GM18517 (cell line): ENCODE measurements around the gene PHEX.

Experiments used
- ATAC-seq: cut with Tn5 transposase; IDR thresholded peaks from one replicate; pipeline ENCODE4 v1.9.1; 2021; ENCODE audit warnings: mild to moderate bottlenecking, moderate library complexity; ENCODE audit not compliant: unreplicated experiment

Gene PHEX

DNA sequence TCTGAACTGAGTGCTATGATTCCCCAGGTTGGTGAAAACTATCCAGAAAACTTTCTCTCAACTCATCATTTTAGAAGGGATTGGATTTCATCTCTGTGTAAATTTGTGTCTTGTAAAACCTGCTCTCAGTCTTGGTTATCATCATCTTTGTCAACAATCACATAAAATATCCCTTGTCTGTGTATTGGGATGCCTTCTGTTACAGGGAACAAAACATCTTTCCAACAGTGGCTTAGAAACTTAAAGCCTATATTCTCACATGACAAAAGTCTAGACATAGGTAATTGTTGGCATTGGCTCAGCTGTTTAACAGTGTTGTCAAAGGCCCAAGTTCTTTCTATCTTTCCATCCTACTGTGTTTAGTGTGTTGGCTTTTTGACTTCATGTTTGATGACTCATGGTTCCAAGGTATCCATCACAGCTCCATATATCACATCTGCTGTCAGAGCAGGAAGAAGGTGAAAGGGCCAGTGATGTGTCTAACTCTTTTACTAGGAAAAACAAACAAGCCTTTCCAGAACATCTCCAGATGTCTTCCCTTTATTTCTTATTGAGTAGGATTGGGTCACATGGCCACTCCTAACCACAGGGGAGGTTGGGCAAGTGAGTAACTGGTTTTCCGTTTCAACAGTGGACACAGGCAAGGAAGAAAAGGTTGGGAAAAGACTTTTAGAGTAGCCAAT, 65.0 kb downstream of the PHEX start:
- no peak for ATAC-seq

DNA sequence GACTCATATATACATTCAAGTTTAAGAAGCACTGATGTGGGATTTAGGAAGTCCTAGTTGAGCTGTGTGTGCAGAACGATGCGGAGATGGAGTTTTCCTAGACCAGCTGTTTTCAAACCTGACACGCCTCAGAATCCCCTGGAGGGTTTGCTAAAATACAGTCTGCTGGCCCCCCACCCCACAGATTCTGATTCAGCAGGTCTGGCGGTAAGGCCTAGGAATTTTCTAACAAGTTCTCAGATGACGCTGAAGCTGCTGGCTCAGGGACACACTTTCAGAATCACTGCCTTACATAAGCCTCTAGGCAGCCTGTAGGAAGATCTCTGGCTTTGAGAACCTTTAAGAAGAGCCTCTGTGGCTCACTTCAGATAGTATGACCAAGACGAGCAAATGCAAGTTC, 73.1 kb downstream of the PHEX start:
- ATAC-seq = no peak

DNA sequence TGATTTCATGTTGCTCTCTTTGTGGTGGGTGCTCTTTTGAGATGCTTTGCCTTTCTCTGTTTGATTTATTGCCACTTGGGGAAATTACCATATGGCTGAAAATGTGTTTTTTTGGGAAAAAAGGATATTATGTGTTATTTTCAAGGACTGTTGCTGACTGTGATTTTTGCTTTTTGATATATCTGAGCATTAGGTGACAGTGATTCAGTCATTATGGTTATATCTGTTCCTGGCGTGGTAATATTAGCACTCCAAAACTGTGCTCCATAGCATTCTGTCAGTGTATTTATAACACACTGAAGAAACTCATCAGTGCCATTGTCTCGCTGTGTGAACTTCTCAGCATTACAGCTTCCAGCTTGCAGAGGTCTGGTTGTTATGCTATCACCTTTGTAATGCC, 73.8 kb downstream of the PHEX start:
- no peak for ATAC-seq

DNA sequence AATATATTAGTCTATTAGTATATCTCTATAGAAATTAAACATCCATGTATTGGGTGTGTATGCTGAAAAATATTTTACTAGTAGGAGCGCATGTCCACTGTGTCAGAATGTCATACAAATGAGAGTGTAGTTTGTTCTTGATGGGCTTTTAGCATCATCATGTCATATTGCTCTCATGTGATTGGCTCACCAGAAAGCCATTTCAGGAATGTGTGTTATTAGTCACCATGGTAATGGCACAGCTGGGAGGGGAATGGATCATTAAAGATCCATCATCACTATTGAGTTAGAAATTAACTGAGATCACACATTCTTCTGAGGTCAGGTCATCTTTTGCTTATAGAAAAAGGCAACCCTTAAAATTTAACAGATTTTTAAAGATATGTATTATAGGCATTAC, 77.3 kb downstream of the PHEX start:
- no peak for ATAC-seq

DNA sequence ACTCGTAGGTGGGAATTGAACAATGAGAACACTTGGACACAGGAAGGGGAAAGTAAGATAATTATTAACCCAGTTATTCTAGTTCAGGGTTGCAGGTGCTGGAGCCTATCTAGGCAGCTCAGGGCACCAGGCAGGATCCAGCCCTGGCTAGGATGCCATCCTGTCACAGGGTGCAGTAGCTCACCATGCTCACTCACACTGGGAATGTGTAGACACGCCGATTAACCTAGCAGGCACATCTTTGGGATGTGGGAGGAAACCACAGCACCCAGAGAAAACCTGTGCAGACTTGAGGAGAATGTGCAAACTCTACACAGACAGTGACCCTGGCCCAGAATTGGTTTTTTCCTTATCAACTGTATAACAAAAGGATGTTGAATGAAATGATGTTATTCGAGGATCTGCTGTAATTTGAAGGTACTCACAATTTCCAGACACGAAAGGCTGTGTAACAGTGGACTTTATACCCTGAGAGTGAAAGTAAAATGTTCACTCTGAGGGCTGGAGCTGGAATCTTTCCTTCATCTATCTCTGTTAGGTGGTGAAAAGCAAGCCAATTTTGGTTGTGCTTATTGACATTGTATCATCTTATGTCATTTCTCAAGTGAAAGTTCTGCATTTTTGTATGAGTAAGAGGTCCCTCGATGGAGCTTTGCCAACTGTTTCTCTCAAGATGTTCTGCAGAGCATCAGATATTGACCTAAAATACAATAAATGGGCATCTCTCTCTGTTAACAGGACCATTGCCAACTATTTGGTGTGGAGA, 78.8 kb downstream of the PHEX start:
- no peak for ATAC-seq

DNA sequence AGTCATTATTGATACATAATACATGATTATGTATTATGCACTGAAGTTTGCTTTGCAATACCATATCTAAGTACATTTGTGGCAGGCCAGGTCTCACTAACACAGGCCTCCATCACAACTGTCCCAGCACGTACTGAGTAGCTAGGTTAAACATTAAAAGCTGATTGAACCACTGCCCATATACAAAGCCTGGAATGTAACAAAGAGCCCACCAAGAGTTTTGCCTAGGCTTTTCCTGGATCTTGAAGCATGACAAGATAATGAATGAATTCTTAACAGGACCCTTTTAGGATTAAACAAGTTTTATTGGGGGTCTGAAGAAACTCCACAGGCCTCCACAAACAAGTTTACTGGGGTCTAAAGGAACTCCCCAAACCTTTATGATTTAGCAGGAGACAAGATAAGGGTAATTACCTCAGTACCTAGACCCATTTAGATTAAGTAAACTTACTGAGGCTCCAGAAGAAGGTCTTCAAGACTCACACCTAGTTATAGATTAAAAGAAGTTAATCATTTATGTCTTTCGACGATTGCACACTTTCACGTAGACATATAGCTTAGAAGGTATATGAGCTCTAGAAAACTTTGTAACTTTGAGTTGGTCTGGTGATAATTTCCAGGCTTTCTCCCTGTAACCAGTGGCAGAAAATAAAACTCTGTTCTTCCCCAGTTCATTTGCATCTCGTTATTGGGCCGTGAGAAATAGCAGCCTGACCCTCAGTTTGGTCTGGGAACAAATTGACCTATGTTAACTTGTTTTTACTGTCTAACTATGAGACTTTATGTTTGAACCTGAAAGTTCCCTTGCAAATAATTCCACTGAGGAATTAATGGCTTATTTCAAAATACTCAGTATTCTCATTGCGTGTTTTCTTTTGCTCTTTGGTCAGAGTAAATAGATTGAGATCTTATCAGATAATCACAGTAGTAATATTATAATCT, 84.8 kb downstream of the PHEX start:
- no peak for ATAC-seq

DNA sequence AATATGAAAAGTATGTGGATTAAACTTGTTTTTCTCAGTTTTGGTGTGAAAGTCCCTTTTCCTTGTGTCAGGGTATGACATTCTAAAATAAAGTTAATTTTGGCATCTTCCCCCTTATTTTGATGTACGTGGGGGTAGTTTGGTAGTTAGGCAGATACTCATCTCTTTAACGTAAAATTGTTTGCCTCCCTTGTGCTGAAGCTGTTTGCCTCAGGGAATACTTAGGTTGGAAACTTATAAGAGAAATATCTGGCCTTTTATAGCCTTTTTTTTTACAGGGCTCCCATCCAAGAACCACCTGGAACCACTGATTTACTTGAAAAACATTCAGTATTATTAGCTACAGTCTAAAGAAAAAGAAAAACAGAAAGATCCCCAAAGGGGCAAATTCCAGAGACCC, 85.5 kb downstream of the PHEX start:
- no peak for ATAC-seq

DNA sequence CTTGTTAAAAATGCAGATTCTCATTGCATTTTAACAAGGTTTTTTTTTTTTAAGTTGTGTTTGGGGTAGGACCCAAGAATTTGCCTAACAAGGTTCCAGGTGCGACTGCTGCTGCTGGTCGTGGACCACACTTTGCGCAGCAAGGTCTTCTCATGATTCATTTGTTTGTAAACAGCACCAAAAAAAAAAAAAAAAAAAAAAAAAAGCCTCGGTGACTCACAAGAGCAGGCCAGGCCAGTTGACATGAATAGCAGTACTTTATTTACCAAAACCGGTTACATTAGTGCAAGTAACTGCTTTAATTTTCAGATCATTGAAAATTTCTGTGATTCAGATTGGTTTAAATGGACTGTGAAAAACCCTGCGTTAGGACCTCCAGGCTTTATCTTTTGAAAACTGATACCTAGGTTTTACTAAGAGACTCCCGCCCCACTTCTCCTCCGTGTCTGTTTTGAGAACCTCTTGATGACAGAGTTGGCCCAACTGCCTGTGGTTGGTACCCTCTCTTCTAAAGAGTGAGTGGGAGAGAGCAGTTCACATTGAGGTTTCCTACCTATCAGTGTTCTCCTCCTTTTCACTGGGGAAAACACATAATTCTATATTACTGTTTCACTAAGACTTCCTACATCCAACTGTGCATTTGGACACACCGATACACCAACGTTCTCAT, 86.2 kb downstream of the PHEX start:
- ATAC-seq = no peak

DNA sequence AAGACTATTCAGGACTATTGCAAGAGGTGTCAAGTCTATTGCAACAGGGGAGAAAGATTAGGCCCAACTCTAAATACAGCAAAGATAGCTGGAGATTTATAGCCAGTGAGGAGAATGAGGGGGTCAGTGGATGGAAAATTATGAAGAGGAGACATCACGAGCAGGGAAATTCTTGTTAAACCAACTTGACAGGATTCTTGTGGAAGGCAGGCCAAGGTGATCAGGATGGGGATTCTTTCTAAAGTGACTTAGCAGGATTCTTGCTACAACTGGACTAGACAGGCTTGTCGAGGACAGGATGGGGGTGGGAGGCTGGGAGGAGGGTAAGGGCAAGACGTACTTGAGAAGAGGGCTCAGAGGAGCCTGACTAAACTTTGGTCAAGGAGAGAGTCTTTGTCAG, 89.0 kb downstream of the PHEX start:
- ATAC-seq = no peak

DNA sequence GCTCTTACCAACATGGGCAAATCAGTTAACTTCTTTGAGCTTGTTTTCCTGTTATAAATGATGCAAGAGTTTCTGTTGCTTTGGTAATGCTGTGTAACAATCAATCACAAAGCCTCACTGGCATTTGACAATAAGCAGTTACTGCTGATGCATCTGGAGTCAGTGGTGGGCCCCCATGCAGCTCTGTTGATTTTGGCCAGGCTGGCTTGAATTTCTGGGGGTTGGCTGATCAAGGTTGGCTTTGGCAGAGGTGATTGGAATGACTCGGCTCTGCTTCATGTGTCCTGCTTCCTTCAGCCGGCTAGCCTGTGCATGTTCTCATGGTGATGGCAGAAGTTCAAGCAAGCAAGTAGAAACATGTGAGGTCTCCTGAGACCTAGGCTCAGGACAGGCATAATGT, 90.4 kb downstream of the PHEX start:
- ATAC-seq = no peak

DNA sequence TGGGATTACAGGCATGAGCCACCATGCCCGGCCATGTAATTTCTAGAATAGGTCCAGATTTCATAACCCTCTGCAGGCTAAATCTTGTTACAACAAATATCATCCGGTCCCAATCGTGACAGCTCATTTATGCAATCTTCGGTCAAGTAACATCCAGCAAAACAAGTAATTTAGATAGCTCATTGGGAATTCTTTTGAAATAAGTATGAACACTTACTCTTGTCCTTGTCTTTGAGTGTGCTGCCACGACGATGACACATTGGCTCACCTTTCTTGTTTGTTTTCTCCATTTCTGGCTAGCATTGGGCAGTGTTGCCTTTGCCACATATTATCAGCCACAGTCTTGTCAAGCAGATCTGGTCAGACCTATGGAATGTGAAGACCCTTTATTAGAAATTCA, 92.0 kb downstream of the PHEX start:
- no peak for ATAC-seq

DNA sequence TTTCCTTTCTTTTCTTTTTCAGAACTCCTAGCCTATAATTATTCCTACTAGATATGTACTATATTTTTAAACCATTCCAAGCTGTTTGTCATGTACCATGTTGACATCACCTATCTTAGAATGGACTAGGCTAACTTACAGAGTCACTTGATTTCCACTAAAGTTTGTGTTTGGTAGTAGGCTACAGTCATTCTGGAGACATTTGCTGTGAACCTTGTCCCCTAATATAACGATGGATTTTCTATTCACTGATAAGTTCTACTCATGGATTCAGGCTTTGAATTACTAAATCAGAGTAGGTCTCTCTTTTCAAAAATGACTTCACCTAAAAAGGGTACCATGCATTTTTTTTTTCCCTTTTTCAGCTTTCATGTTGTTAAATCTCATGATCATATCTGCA, 93.4 kb downstream of the PHEX start:
- ATAC-seq = no peak

DNA sequence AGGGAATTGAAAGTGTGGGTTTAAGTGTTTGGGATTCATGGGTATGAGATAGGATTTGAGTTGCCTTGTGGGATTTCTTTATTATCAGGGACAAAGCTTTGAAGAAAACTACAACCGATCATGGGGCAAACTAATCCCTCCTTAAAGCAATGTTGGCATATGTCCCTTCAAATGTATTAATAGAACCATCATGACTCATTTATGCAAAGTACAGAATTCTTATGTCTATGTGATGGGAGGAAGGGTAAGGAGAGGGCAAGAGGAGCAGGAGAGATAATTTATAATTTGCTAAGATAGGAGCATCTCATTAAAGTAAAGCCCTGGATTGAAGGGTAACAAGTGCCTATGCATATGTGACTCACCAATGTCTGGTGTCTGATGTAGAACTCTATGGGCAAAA, 94.2 kb downstream of the PHEX start:
- ATAC-seq = no peak

DNA sequence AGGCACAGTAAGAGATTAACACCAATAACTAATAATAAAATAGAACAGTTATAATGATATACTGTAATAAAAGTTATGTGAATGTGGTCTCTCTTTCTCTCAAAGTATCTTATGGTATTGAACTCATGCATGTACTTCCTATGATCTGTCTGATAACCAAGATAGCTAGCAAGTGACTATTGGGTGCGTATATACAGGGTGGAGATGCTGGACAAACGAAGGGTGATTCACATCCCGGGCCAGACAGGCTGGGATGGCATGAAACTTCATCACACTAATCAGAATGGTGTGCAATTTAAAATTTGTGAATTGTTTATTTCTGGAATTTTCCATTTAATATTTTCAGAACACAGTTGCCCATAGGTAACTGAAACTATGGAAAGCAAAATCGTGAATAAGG, 96.8 kb downstream of the PHEX start:
- ATAC-seq = no peak

DNA sequence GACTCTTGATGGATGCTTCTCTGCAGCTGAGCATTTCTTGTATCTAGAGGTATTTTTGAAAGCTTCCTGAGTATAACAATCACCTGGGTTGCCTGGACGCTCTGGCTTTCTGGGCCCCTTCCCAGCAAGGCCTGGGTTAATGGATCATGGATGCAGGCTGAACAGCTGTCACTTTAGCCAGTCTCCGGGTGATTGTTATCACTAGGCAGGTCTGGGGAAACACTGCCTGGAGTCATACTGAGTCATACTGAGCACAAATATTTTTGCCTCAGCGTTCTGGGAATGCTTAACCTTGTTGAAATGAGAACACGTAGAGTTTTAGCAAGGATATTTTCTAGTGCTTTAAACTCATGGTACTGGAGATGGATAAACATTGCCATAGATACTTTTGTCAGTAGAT, 102.6 kb downstream of the PHEX start:
- no peak for ATAC-seq

DNA sequence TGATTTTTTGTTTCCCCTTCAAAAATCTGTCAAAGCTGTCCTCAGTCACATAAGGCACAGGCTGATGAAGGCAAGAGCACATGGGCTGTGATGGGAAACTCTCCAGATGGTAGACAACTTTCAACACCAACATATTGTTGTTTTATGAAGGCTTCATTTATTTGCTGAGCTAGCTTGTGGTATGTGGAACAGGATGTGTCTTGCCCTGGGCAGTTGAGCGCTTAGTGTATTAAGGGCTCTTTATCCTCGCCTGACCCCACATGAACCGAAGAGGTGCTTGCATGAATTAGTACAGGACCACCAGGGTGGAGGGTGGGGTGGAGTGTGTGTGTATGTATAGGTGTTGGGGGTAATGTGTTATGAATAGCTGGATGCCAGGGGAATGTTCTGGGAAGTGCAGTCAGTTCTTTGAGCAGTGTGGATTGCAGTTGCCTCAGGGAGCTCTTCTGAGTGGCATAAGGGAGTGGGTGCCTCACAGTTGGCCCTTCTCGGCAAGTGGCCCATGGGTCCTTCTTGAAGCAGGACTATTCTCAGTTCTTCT, 103.1 kb downstream of the PHEX start:
- ATAC-seq = no peak

DNA sequence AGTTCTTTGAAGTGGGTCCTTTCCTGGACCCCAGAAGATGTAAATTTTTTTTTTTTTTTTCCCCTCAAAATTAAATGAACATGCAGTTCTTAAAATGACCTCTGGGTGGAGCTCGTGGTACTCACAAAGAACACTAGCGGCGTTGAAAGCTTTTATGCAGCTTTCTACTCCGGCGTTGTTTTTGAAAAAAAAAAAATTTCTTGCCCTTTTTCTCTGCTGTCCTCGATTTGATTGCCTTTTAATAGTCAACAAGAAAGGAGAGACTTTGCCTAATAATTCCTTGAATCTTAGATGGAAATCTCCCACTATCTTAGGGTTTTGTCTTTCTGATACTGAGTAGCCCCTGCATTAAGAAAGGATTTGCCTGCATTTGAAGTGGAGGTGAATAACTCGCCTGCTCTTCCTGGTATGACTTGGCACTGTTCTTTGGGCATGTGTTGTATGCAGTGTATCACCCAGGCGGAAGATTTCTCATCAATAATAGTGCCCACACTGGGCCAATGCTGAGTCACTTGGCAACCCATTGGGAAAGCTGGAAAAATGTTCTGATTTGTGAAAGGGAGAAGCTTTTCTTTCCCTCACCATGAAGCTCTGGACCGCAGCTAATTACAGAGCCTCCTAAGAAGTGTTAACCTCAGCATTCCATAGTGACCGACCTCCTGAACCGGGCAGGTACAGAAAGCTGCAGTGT, 104.0 kb downstream of the PHEX start:
- ATAC-seq = no peak

DNA sequence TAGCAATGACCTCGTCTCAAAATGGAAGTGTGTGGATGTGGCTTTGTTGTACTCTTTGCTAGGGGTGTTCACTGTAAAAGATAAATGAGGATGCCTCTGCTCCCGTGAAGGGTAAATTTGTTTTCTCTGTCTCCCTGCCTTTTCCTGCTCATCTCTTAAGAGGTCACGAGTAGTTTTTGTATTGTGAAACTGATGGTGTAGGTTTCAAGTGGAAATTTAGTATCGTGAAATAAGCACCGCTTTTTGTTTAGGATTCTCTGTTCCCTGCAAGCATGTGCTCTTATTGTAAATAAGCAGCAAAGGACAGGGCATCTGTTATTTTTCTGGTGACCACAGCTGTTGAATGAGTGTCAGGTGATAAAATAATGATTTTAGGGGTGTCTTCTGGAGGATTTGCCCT, 104.6 kb downstream of the PHEX start:
- ATAC-seq = no peak

DNA sequence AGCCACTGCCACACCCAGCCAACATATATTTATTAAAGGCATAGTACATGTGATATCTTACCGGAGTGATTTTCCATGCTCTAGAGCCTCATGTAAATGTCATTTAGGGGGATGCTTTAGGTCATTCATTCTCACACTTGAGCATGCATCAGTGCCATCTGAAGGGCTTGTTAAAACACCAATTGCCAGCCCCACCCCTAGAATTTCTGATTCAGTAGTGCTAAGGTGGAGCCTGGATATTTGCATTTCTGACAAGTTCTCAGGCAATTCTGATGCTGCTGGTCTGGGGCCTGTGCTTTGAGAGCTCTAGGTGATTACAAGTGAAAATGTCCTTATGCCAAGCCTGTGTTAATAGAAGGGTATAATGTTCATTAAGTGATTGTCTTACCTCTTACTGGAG, 107.7 kb downstream of the PHEX start:
- ATAC-seq = no peak

DNA sequence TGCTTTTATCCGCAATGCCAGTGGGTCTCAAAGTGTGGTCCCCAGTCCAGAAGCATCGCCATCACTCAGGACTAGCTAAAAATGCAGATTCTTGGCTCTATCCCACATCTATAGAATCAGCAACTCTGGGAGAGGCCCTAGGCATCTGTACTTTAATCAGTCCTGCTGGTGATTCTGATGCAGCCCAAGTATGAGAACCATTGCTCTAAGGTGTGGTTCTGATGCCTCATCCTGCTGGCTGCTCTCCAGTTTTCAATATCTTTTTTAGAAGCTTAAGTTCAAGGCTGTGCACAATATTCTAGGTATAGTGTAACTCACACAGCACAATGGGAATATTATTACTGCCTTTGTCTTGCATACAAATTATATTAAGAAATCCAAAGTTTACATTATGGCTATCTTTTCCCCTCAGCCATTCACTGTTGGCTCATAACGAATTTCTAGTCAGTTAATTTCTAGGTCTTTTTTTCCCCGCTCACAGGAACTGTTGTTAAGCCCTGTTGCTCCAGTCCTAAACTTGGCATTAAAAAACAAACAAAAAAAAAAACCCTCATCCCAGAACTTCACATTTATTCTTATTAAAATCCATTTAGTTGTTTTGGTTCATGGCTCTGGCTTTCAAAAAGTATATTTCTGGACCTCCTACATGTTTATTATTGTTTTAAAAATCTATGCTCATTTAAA, 109.1 kb downstream of the PHEX start:
- ATAC-seq = no peak
